CD4-positive, alpha-beta T cell (primary cell): ENCODE results near the gene SRP72. TPM values are rescaled to one million over a fixed set of nuclear protein-coding genes. Genes with fewer than 3 reads are reported as not detected.

Source experiments
- ATAC-seq: fragments of 200-7000 bp; cut with Tn5 transposase; one replicate; pipeline ENCODE4 v1.10.0; 2022; ENCODE audit warnings: mild to moderate bottlenecking; ENCODE audit not compliant: poor library complexity
- CTCF ChIA-PET: fragments of 350-600 bp; sonication (Branson Sonifier 250); formaldehyde crosslinking; loops from one replicate; lab custom pipeline; 2021; ENCODE audit warnings: antibody characterized with exemption, inconsistent platforms; lab: Charles Lee
- POLR2A ChIA-PET: fragments of 350-600 bp; sonication (Branson Sonifier 250); formaldehyde crosslinking; loops from one replicate; lab custom pipeline; 2021; ENCODE audit warnings: antibody characterized with exemption, inconsistent platforms; lab: Charles Lee
- DNase-seq, 14 experiments: peaks; one replicate each; pipeline ENCODE4 v3.0.0-alpha.2; 2013 to 2020; ENCODE audit warnings: mixed read lengths in 2 of 14
- H3K27ac ChIP-seq, 2 donors: one replicate each; pipeline versions ENCODE4 v1.5.1 to v1.7.0; 2013; ENCODE audit warnings: low read length in 2 of 2, low read depth in 1 of 2, mild to moderate bottlenecking in 1 of 2
- H3K27me3 ChIP-seq, 2 experiments: 1 replicate in 1 of 2; 2 replicates in 1 of 2; pipeline versions ENCODE4 v1.6.1 to v1.7.0; 2013; ENCODE audit warnings: low read length in 2 of 2, control low read depth in 1 of 2, mild to moderate bottlenecking in 1 of 2, moderate library complexity in 1 of 2; ENCODE audit not compliant: insufficient read depth in 2 of 2, control insufficient read depth in 1 of 2
- H3K36me3 ChIP-seq: one replicate; pipeline ENCODE4 v1.6.1; 2013; ENCODE audit warnings: low read length, control low read depth; ENCODE audit not compliant: insufficient read depth
- H3K4me1 ChIP-seq: one replicate; pipeline ENCODE4 v1.6.1; 2013; ENCODE audit warnings: low read length, control low read depth; ENCODE audit not compliant: insufficient read depth
- H3K4me3 ChIP-seq: one replicate; pipeline ENCODE4 v1.5.1; 2013; ENCODE audit warnings: mild to moderate bottlenecking, low read length, moderate library complexity
- H3K9me3 ChIP-seq, 2 experiments: 1 replicate in 1 of 2; 2 replicates in 1 of 2; pipeline versions ENCODE4 v1.6.1 to v1.7.0; 2013; ENCODE audit warnings: low read length in 2 of 2, mild to moderate bottlenecking in 2 of 2, control low read depth in 1 of 2, moderate library complexity in 1 of 2; ENCODE audit not compliant: control insufficient read depth in 1 of 2, insufficient read depth in 1 of 2
- H3K27ac Mint-ChIP-seq: one replicate; pipeline ENCODE4 v1.8.0; 2020; ENCODE audit warnings: mixed read lengths
- H3K27me3 Mint-ChIP-seq: one replicate; pipeline ENCODE4 v1.8.0; 2021; ENCODE audit warnings: mixed read lengths
- H3K36me3 Mint-ChIP-seq: one replicate; pipeline ENCODE4 v1.8.0; 2021; ENCODE audit warnings: low read depth, mixed read lengths
- H3K4me1 Mint-ChIP-seq: one replicate; pipeline ENCODE4 v1.8.0; 2021; ENCODE audit warnings: low read depth, mixed read lengths
- H3K4me3 Mint-ChIP-seq: one replicate; pipeline ENCODE4 v1.8.0; 2020; ENCODE audit warnings: mild to moderate bottlenecking, mixed read lengths
- H3K9me3 Mint-ChIP-seq: one replicate; pipeline ENCODE4 v1.8.0; 2020; ENCODE audit warnings: mixed read lengths
- CTCF ChIP-seq: fragments of 200-600 bp; IDR thresholded peaks from one replicate; pipeline ENCODE4 v1.8.0; 2022; ENCODE audit warnings: antibody characterized with exemption, mild to moderate bottlenecking
- intact Hi-C, 2 experiments: fragments of 100-400 bp; cut with DNase I in 1 of 2; cut with micrococcal nuclease in 1 of 2; formaldehyde crosslinking; loops; one replicate each; pipeline versions ENCODE4 v1.15.1 to v1.9.0; 2023 to 2025; cut with DNase I, micrococcal nuclease
- total RNA-seq, 174 experiments: library from RNA in 2 of 174; stranded (reverse) in 2 of 174; gene quantifications; one replicate each; pipeline ENCODE4 v1.2.3 and lab custom pipeline; 2021 to 2026

SRP72 gene
- total RNA-seq, 2 experiments from 2014 or later, result 108 to 119 TPM

- Histone ChIP-seq H3K4me1 (peaks cover 26% of the 10 kb centered on the region), H3K9me3 (no peaks in the 10 kb centered on the region), H3K27ac (peak overlapping the region; percentile 84 to 94), H3K27me3 (no peaks in the 10 kb centered on the region), H3K36me3 (peaks cover 22% of the 10 kb centered on the region), H3K4me3 (peak overlapping the region; percentile 93)
- Mint-ChIP-seq H3K27me3 (no peaks in the 10 kb centered on the region), H3K36me3 (peaks cover 51% of the 10 kb centered on the region), H3K9me3 (no peaks in the 10 kb centered on the region), H3K4me3 (peak overlapping the region; percentile 95), H3K4me1 (peaks cover 70% of the 10 kb centered on the region), H3K27ac (peak overlapping the region; percentile 96)
- DNase-seq, result peak in 1 of 14 experiments; percentile 12
- intact Hi-C loops, result loop anchor here (1.0 to 10.0 kb wide), 7 partner anchors 31 to 522 kb away; partner anchors contain the start of genes PAICS (in 2 of the 2), AASDH (in 1 of the 2) and CEP135 (in 1 of the 2)
- TF ChIP-seq CTCF, result no peak
- ATAC-seq, result no peak
- ChIA-PET CTCF (interaction anchor here (0.6 to 1.9 kb wide), 3 partner anchors 31 to 1038 kb away, joined by 3 to 8 read pairs (median 4); partner anchors contain the start of genes PAICS and PPAT), POLR2A (interaction anchor here (0.6 to 2.8 kb wide), 8 partner anchors 14 to 443 kb away, joined by 3 to 47 read pairs (median 4); partner anchors contain the start of genes AASDH, PAICS and PPAT)
Measured at GRCh38 chr4:56466910-56467283, 520 bp upstream of the SRP72 start.

- no peak for TF ChIP-seq CTCF
- Histone ChIP-seq H3K4me1 (peaks cover 26% of the 10 kb centered on the region), H3K27me3 (no peaks in the 10 kb centered on the region), H3K4me3 (peak overlapping the region; percentile 93), H3K36me3 (peaks cover 24% of the 10 kb centered on the region), H3K27ac (peak overlapping the region; percentile 84 to 94), H3K9me3 (no peaks in the 10 kb centered on the region)
- H3K4me1 Mint-ChIP-seq, result peaks cover 66% of the 10 kb centered on the region
- peak; percentile 21 for ATAC-seq
- peaks cover 54% of the 10 kb centered on the region for H3K36me3 Mint-ChIP-seq
- peak overlapping the region; percentile 96 for H3K27ac Mint-ChIP-seq
- H3K27me3 Mint-ChIP-seq, result no peaks in the 10 kb centered on the region
- DNase-seq, result peak in 6 of 14 experiments; percentile 7 to 52 (median 30)
- ChIA-PET CTCF (interaction anchor here (0.7 to 1.4 kb wide), 4 partner anchors 32 to 368 kb away, joined by 3 read pairs; partner anchors contain the start of genes AASDH and PAICS), POLR2A (interaction anchor here (0.8 to 2.9 kb wide), 9 partner anchors 9 to 510 kb away, joined by 3 to 65 read pairs (median 5); partner anchors contain the start of genes AASDH, ARL9, NOA1 and PAICS)
- intact Hi-C loops, result loop anchor here (5.0 to 10.0 kb wide), 6 partner anchors 41 to 523 kb away; partner anchors contain the start of genes AASDH (in 1 of the 2) and CEP135 (in 1 of the 2)
- peak overlapping the region; percentile 95 for H3K4me3 Mint-ChIP-seq
- H3K9me3 Mint-ChIP-seq, result no peaks in the 10 kb centered on the region
Measured at GRCh38 chr4:56468097-56468422, 643 bp downstream of the SRP72 start.

- Mint-ChIP-seq H3K27me3 (no peaks in the 10 kb centered on the region), H3K4me3 (peak overlapping the region; percentile 95), H3K36me3 (peaks cover 67% of the 10 kb centered on the region), H3K27ac (peak overlapping the region; percentile 32), H3K9me3 (no peaks in the 10 kb centered on the region), H3K4me1 (peaks cover 57% of the 10 kb centered on the region)
- DNase-seq (peak in 2 of 14 experiments; percentile 1 to 8), ATAC-seq (no peak)
- intact Hi-C loops, result loop anchor here (5.0 to 10.0 kb wide), 6 partner anchors 42 to 525 kb away; partner anchors contain the start of genes AASDH (in 1 of the 2) and CEP135 (in 1 of the 2)
- no peak for TF ChIP-seq CTCF
- H3K4me3 ChIP-seq, result no peak overlapping the region
- peaks cover 34% of the 10 kb centered on the region for H3K36me3 ChIP-seq
- no peak overlapping the region for H3K27ac ChIP-seq
- ChIA-PET CTCF (interaction anchor here (1.2 to 1.4 kb wide), 2 partner anchors 15 to 44 kb away, joined by 3 to 4 read pairs; no protein-coding TSS in a partner anchor), POLR2A (interaction anchor here (0.6 to 2.9 kb wide), 5 partner anchors 34 to 508 kb away, joined by 3 to 65 read pairs (median 13); partner anchors contain the start of genes AASDH, NOA1, PAICS and POLR2B)
- H3K4me1 ChIP-seq, result peaks cover 23% of the 10 kb centered on the region
- no peaks in the 10 kb centered on the region for H3K9me3 ChIP-seq
- no peaks in the 10 kb centered on the region for H3K27me3 ChIP-seq
Measured at GRCh38 chr4:56469489-56470210, 2.2 kb downstream of the SRP72 start.
